ENCODE data around the gene CABLES2.

DNA sequence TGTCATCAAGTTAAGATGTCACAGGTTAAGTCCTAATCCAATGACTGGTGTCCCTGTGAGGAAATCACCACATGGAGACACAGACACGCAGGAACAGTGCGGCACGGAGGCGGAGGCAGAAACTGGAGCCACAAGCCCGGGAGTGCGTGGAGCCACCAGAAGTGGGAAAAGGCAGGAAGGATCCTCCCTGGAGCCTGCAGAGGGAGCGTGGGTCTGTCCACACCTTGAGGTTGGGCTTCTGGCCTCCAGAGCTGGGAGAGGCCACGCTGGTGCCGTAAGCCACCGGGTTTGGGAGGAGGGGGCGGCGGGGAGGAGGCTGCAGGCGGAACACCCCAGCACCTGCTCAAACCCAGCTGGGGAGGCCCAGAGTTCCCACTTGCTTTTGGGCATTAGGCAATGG lies 3.8 kb downstream of the CABLES2 start:
- TF ChIP-seq, protein P1, sequence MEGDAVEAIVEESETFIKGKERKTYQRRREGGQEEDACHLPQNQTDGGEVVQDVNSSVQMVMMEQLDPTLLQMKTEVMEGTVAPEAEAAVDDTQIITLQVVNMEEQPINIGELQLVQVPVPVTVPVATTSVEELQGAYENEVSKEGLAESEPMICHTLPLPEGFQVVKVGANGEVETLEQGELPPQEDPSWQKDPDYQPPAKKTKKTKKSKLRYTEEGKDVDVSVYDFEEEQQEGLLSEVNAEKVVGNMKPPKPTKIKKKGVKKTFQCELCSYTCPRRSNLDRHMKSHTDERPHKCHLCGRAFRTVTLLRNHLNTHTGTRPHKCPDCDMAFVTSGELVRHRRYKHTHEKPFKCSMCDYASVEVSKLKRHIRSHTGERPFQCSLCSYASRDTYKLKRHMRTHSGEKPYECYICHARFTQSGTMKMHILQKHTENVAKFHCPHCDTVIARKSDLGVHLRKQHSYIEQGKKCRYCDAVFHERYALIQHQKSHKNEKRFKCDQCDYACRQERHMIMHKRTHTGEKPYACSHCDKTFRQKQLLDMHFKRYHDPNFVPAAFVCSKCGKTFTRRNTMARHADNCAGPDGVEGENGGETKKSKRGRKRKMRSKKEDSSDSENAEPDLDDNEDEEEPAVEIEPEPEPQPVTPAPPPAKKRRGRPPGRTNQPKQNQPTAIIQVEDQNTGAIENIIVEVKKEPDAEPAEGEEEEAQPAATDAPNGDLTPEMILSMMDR (IDR thresholded peaks at IDR 0.05), result no peak
- no peak for TF ChIP-seq POLR2AphosphoS5 (IDR thresholded peaks at IDR 0.05)
